BE2C (cell line): ENCODE data around the gene AGPAT3.
"Not testable (repeated sequence)": the region's sequence is repeated elsewhere in the genome, so short reads cannot be mapped to it uniquely, and the experiment has no call there.

Experiments
- DNase-seq: peaks from one replicate; pipeline ENCODE4 v3.0.0-alpha.2; 2020
- H3K27me3 ChIP-seq: fragments of 250-450 bp; sonication (Bioruptor Pico); 2 replicates; pipeline ENCODE4 v1.5.1; 2020; ENCODE audit warnings: mild to moderate bottlenecking
- H3K36me3 ChIP-seq: fragments of 250-450 bp; sonication (Bioruptor Pico); 2 replicates; pipeline ENCODE4 v1.5.1; 2020; ENCODE audit warnings: mild to moderate bottlenecking
- H3K4me1 ChIP-seq: fragments of 250-450 bp; sonication (Bioruptor Pico); 2 replicates; pipeline ENCODE4 v1.5.1; 2020
- H3K4me3 ChIP-seq: 2 replicates; pipeline ENCODE4 v1.5.1; 2011; ENCODE audit warnings: low read depth, low read length
- H3K9me3 ChIP-seq: fragments of 250-450 bp; sonication (Bioruptor Pico); 2 replicates; pipeline ENCODE4 v1.5.1; 2020
- TF ChIP-seq, protein P1 (sequence below): IDR thresholded peaks from 2 replicates; pipeline ENCODE4 v1.5.1; 2012; ENCODE audit warnings: mild to moderate bottlenecking, low read depth, low read length

AGPAT3 gene

DNA sequence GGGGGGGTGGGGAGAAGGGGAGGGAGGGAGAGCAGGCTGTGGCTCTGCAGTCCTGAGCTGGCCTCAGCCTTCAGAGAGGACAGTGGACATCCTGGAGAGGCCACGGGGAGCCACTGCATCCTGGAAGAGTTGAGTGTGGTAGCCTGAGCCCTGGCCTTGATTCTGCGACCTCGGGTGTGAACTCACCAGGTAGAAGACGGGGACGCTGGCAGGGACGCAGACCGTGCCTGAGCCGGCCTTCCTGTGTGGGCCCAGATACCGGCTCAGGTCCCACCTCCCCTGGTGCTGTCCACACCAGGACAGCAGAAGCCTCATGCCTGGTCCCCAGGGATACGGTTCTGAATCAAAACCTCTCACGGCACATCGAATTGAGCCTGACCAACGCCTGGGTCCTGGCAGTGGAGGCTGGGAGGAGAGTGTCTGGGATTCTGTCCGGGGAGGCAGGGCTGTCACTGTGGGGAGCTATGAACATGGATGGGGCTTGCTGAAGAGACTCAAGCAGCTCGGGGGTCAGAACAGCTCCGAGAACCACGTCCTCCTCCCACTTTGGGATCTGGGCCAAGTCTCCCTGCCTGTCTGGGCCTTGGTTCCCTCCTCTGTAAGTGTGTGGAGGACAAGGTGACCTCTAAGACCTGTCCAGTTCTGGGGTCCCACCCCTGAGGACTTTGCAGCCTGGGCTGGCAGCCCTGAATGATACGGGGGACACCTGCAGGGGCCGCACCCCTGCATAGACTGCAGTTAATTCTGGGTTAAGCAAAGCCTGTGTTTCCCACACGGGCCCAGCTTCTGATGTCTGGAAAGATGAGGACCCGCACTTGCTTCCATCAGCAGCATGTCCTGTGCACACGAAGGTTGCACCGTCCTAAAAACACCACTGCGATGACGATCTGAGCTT, 45.3 kb upstream of the AGPAT3 start:
- Histone ChIP-seq H3K4me1 (no peaks in the 10 kb centered on the region), H3K36me3 (no peaks in the 10 kb centered on the region), H3K27me3 (no peaks in the 10 kb centered on the region), H3K4me3 (no peak overlapping the region), H3K9me3 (no peaks in the 10 kb centered on the region; the same call in 1 of the 2 replicates)
- no peak for DNase-seq
- TF ChIP-seq, protein P1, sequence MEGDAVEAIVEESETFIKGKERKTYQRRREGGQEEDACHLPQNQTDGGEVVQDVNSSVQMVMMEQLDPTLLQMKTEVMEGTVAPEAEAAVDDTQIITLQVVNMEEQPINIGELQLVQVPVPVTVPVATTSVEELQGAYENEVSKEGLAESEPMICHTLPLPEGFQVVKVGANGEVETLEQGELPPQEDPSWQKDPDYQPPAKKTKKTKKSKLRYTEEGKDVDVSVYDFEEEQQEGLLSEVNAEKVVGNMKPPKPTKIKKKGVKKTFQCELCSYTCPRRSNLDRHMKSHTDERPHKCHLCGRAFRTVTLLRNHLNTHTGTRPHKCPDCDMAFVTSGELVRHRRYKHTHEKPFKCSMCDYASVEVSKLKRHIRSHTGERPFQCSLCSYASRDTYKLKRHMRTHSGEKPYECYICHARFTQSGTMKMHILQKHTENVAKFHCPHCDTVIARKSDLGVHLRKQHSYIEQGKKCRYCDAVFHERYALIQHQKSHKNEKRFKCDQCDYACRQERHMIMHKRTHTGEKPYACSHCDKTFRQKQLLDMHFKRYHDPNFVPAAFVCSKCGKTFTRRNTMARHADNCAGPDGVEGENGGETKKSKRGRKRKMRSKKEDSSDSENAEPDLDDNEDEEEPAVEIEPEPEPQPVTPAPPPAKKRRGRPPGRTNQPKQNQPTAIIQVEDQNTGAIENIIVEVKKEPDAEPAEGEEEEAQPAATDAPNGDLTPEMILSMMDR, result no peak

DNA sequence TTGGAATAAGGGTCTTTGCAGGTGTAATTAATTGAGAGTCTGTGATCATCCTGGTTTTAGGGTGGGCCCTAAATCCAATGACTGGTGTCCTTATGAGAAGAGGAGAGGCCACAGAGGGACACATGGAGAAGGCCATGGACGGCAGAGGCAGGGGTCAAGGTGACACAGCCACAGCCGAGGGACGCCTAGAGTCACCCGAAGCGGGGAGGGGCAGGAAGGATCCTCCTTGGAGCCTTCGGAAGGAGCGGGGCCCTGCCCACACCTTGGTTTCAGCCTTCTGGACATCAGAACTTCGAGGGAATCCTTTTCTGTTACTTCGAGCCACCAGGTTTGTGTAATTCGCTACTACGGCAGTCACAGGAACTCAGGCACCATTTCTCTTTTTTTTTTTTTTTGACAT, 44.6 kb upstream of the AGPAT3 start:
- no peak overlapping the region for H3K4me3 ChIP-seq
- H3K4me1 ChIP-seq, result no peaks in the 10 kb centered on the region
- no peak for DNase-seq
- no peaks in the 10 kb centered on the region for H3K27me3 ChIP-seq
- no peaks in the 10 kb centered on the region; the same call in 1 of the 2 replicates for H3K9me3 ChIP-seq
- TF ChIP-seq, protein P1, result no peak
- H3K36me3 ChIP-seq, result no peaks in the 10 kb centered on the region

DNA sequence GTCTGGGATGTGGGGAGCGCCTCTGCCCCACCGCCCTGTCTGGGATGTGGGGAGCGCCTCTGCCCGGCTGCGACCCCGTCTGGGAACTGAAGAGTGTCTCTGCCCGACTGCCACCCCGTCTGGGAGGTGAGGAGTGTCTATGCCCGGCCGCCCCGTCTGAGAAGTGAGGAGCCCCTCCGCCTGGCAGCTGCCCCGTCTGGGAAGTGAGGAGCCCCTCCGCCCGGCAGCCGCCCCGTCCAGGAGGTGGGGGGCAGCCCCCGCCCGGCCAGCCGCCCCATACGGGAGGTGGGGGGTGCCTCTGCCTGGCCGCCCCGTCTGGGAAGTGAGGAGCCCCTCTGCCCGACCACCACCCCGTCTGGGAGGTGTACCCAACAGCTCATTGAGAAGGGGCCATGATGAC, 42.9 kb upstream of the AGPAT3 start:
- not testable (repeated sequence) for DNase-seq, H3K36me3 ChIP-seq, H3K4me1 ChIP-seq, H3K27me3 ChIP-seq, H3K4me3 ChIP-seq, H3K9me3 ChIP-seq

DNA sequence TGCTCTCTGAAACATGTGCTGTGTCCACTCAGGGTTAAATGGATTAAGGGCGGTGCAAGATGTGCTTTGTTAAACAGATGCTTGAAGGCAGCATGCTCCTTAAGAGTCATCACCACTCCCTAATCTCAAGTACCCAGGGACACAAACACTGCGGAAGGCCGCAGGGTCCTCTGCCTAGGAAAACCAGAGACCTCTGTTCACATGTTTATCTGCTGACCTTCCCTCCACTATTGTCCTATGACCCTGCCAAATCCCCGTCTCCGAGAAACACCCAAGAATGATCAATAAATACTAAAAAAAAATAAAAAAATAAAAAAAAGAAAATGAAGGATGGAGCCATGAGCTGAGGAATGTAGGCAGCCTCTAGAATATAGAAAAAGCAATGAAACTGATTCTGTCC, 42.3 kb upstream of the AGPAT3 start:
- not testable (repeated sequence) for H3K27me3 ChIP-seq, H3K36me3 ChIP-seq, H3K4me3 ChIP-seq, H3K9me3 ChIP-seq, H3K4me1 ChIP-seq, DNase-seq

DNA sequence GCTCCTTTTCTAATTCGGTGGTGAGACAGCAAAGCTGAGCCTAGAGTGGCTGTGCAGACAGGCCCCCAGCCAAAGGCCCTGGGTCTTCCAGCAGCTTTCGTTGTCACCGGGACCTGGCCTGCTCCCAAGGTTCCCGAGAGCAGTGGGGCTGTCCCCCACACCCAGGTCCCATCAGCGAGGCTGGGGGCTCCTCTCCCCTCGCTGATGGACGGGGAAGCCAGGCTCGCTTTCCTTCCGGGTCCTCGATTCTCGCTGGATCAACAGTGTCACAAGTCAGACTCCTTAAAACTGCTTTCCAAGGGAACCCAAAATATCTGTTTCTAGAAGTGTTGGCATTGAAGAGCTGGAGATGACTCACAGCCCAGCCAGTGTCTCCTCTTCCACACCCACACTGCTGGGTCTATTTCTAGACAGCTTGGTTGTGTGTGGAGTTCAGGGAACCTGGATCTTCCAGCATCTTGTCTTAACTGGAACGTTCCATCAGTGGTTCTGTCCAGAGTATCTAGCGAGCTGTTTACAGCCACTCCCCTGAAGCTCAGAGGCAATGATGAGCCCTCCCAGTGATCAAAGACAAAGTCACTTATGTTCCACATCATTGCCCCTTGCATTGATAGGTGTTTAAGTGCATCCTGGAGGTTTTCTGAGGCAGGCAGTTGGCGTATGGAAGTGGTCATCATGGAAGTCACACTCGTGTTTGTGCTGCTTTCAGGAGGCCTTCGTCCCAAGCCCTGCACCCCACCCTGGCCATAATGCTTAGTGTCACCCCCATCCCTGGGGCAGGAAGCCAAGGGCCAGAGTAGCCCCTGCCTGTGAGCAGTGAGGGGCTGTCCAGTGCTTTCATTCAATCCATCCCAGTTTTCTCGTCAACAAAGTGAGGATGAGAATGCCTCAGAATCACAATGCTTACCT, 40.4 kb upstream of the AGPAT3 start:
- TF ChIP-seq, protein P1, result no peak
- Histone ChIP-seq H3K4me3 (no peak overlapping the region), H3K27me3 (no peaks in the 10 kb centered on the region; the same call in 1 of the 2 replicates), H3K4me1 (no peaks in the 10 kb centered on the region), H3K9me3 (no peaks in the 10 kb centered on the region; the same call in 1 of the 2 replicates), H3K36me3 (no peaks in the 10 kb centered on the region)
- DNase-seq, result no peak

DNA sequence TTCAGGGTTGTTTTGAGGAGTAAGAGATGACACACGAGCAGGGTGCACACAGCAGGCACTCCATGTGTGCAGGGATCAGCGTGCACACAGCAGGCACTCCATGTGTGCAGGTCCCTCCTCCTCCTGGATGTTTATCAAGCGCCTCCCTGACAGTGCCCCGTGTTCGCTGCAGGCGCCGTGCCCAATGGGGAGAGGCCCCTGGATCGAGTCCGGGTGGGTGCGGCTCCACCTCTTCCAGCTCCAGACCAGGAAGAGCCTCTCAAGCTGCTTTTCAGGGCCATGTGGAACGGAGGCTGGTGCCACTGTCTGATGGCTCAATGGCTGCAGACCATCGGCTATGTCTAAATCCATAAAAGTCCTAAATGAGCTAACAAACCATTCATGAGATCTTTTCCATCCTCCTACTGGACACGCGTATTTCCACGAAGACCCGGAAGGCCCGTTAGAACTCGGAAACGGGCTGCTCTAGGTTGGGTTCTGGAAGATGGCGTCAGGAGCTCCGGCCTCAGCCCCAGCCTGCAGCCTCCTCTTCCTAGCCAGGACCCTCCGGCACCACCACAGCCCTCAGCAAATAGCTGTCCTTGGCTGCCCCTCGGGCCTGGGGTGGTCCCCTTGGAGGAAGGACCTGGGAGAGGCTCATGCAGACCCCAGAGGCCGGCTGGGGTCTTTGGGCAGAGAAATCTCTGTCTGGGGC, 39.6 kb upstream of the AGPAT3 start:
- Histone ChIP-seq H3K4me3 (no peak overlapping the region), H3K4me1 (no peaks in the 10 kb centered on the region), H3K36me3 (no peaks in the 10 kb centered on the region), H3K9me3 (no peaks in the 10 kb centered on the region), H3K27me3 (no peaks in the 10 kb centered on the region; the same call in none of the 2 replicates)
- no peak for DNase-seq
- TF ChIP-seq, protein P1, result no peak
